ENCODE results near the gene ZNF488.
A peak's percentile ranks its signal among the peaks of the same experiment; 100 is the strongest.

The ZNF488 gene

DNA sequence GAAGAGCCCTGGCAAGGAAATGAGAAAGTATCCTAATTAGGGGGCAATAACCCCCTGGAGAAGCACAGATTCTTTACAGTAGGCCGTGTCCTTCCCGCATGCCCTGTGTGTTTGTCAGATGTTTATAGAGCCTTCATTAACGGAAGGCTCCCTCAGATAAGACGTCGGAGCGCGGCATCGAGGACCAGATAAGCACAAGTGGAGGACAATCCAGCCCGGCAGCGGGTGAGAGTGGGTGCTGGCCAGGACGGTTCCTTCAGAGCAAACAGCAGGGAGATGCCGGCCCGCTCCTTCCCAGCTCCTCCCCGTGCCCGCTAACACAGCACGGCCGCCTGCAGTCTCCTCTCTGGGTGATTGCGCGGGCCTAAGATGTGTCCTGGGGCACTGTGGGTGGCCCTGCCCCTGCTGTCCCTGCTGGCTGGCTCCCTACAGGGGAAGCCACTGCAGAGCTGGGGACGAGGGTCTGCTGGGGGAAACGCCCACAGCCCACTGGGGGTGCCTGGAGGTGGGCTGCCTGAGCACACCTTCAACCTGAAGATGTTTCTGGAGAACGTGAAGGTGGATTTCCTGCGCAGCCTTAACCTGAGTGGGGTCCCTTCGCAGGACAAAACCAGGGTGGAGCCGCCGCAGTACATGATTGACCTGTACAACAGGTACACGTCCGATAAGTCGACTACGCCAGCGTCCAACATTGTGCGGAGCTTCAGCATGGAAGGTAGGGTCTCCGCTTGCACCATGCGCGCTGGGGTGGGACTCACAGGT, 61.6 kb downstream of the ZNF488 start, which contains the start of gene GDF2:
GDF2 (plus strand) TSS at position 155 of the 762 bp plus-strand sequence; CDS start at position 370, 215 bp downstream.
- H3K27ac ChIP-seq (ENCODE audit: insufficient read depth in 1 of 2, low read depth in 1 of 2, low read length in 2 of 2, poor library complexity in 1 of 2, severe bottlenecking in 2 of 2), result no peak within 1 kb of the TSS
- no peak within 1 kb of the TSS for H3K4me3 ChIP-seq (ENCODE audit: control insufficient read depth in 1 of 7, extremely low read depth in 1 of 7, insufficient read depth in 4 of 7, low read depth in 2 of 7, low read length in 6 of 7)
- POLR2A ChIA-PET, result no interaction called here
- peaks cover 0 to 6% (median 0%) of the 10 kb centered on the region in 5 experiments for H3K27me3 ChIP-seq (replicated peaks in 2 of 5; ENCODE audit: control insufficient read depth in 4 of 5, insufficient read depth in 5 of 5, low read length in 4 of 5)
- no peaks in the 10 kb centered on the region for H3K36me3 ChIP-seq (ENCODE audit: control insufficient read depth in 4 of 4, insufficient read depth in 4 of 4, low read length in 3 of 4)
- WGBS (ENCODE audit: insufficient coverage), result 92% methylated on average over 34 of the region's 35 CpGs
- CTCF ChIA-PET, result interaction anchor here (1.1 to 2.8 kb wide), 3 partner anchors 9 to 296 kb away, joined by 3 to 12 read pairs (median 6); no protein-coding TSS in a partner anchor
- peak in 2 of 3 donors; percentile 5 to 37 for DNase-seq
- H3K9me3 ChIP-seq (ENCODE audit: control extremely low read depth in 1 of 5, control insufficient read depth in 4 of 5, insufficient read depth in 2 of 5, low read depth in 1 of 5, low read length in 4 of 5), result no peaks in the 10 kb centered on the region
- H3K4me1 ChIP-seq (ENCODE audit: control extremely low read depth in 1 of 4, control insufficient read depth in 4 of 4, insufficient read depth in 4 of 4, low read length in 3 of 4), result no peaks in the 10 kb centered on the region

DNA sequence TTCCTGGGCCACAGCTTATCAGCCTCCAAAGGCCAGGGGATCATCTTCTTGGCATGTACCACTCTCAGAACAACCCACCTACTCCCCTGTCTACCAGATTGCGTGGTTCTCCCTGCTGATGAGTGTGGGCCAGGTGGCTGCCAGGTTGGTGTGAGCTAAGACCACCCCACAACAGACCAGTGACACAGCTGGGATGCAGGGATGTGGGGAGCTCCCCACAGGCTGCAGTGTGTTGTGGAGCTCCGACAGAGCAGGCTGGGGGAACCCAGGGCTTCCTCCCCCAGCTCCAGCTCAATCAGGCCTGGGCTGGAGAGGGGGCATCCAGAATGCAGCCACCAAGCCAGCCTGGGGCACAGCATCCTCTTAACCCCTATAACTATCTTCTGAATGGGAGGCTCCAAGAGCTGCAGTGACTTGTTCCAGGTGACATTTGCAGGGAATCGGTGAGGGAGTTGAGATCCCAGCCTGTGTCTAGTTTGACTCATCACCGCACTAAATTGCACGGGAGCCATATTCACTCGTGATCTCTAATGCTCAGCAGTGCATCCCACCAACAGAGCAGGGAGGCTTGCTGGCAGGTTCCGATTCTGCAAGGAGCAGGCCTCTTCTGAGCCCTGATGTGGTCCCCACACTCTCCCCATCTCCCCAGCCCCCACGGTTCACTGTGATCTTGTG, 62.4 kb downstream of the ZNF488 start:
- no peaks in the 10 kb centered on the region for H3K9me3 ChIP-seq (ENCODE audit: control extremely low read depth in 1 of 5, control insufficient read depth in 4 of 5, insufficient read depth in 2 of 5, low read depth in 1 of 5, low read length in 4 of 5)
- ChIA-PET POLR2A (no interaction called here), CTCF (interaction anchor here (1.0 to 2.8 kb wide), 3 partner anchors 8 to 274 kb away, joined by 4 to 12 read pairs (median 4); no protein-coding TSS in a partner anchor)
- H3K4me1 ChIP-seq (ENCODE audit: control extremely low read depth in 1 of 4, control insufficient read depth in 4 of 4, insufficient read depth in 4 of 4, low read length in 3 of 4), result no peaks in the 10 kb centered on the region
- WGBS (ENCODE audit: insufficient coverage), result 100% methylated on average over 4 of the region's 8 CpGs
- no peak overlapping the region for H3K27ac ChIP-seq (ENCODE audit: insufficient read depth in 1 of 2, low read depth in 1 of 2, low read length in 2 of 2, poor library complexity in 1 of 2, severe bottlenecking in 2 of 2)
- H3K4me3 ChIP-seq (ENCODE audit: control insufficient read depth in 1 of 7, extremely low read depth in 1 of 7, insufficient read depth in 4 of 7, low read depth in 2 of 7, low read length in 6 of 7), result no peak overlapping the region
- no peaks in the 10 kb centered on the region for H3K36me3 ChIP-seq (ENCODE audit: control insufficient read depth in 4 of 4, insufficient read depth in 4 of 4, low read length in 3 of 4)
- peaks cover 0 to 6% (median 0%) of the 10 kb centered on the region in 5 experiments for H3K27me3 ChIP-seq (replicated peaks in 2 of 5; ENCODE audit: control insufficient read depth in 4 of 5, insufficient read depth in 5 of 5, low read length in 4 of 5)
- DNase-seq, result no peak

DNA sequence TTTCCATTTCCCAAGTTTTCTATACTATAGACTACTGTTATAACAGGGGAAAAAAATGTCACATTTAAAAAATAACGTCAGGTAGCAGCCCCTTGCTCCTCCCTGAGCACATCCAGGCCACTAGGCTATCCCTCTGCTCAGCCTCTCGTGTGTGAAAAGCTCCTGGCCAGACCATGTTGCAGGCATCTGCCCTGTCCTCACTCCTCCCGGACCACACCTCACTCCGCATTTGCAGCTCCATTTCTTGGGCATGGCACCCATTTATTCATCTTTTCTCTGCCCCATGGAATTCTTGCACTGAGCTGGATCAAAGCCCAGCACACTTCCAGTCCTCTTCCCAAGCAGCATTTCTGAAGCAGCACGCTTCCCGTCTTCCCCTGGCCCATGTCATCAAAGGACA, 63.3 kb downstream of the ZNF488 start:
- no peaks in the 10 kb centered on the region for H3K4me1 ChIP-seq (ENCODE audit: control extremely low read depth in 1 of 4, control insufficient read depth in 4 of 4, insufficient read depth in 4 of 4, low read length in 3 of 4)
- H3K36me3 ChIP-seq (ENCODE audit: control insufficient read depth in 4 of 4, insufficient read depth in 4 of 4, low read length in 3 of 4), result no peaks in the 10 kb centered on the region
- no peak overlapping the region for H3K27ac ChIP-seq (ENCODE audit: insufficient read depth in 1 of 2, low read depth in 1 of 2, low read length in 2 of 2, poor library complexity in 1 of 2, severe bottlenecking in 2 of 2)
- CTCF ChIA-PET, result interaction anchor here (1.0 to 1.3 kb wide), 2 partner anchors 10 to 273 kb away, joined by 4 read pairs; no protein-coding TSS in a partner anchor
- peaks cover 0 to 6% (median 0%) of the 10 kb centered on the region in 5 experiments for H3K27me3 ChIP-seq (replicated peaks in 2 of 5; ENCODE audit: control insufficient read depth in 4 of 5, insufficient read depth in 5 of 5, low read length in 4 of 5)
- POLR2A ChIA-PET, result no interaction called here
- no peak overlapping the region for H3K4me3 ChIP-seq (ENCODE audit: control insufficient read depth in 1 of 7, extremely low read depth in 1 of 7, insufficient read depth in 4 of 7, low read depth in 2 of 7, low read length in 6 of 7)
- WGBS (ENCODE audit: insufficient coverage), result 95% methylated on average over 6 of the region's 6 CpGs
- DNase-seq, result no peak
- H3K9me3 ChIP-seq (ENCODE audit: control extremely low read depth in 1 of 5, control insufficient read depth in 4 of 5, insufficient read depth in 2 of 5, low read depth in 1 of 5, low read length in 4 of 5), result no peaks in the 10 kb centered on the region

DNA sequence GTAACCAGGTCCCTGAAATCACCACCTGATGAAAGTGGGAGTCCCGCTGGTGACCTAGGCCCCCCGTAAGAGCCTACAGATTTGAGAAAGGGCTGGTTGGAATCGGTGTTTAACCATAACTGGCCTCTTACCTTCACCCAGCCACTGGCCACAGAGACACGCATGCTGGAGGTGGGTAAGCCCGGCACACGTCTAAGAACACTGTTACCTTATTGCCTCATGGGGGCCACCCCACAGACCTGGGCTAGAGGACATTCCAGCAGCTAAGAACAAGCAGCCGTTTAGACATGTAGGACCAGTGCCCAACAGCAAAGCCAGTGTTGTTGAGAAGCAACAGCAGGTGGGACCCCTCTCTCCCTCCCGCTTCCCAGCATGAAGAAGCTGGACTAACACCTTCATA, 64.3 kb downstream of the ZNF488 start:
- H3K4me1 ChIP-seq (ENCODE audit: control extremely low read depth in 1 of 4, control insufficient read depth in 4 of 4, insufficient read depth in 4 of 4, low read length in 3 of 4), result no peaks in the 10 kb centered on the region
- ChIA-PET CTCF (interaction anchor here (0.9 to 1.1 kb wide), 2 partner anchors 17 to 274 kb away, joined by 3 read pairs; no protein-coding TSS in a partner anchor), POLR2A (no interaction called here)
- 92% methylated on average over 8 of the region's 8 CpGs for WGBS (ENCODE audit: insufficient coverage)
- no peaks in the 10 kb centered on the region for H3K9me3 ChIP-seq (ENCODE audit: control extremely low read depth in 1 of 5, control insufficient read depth in 4 of 5, insufficient read depth in 2 of 5, low read depth in 1 of 5, low read length in 4 of 5)
- DNase-seq, result no peak
- no peak overlapping the region for H3K27ac ChIP-seq (ENCODE audit: insufficient read depth in 1 of 2, low read depth in 1 of 2, low read length in 2 of 2, poor library complexity in 1 of 2, severe bottlenecking in 2 of 2)
- no peaks in the 10 kb centered on the region for H3K36me3 ChIP-seq (ENCODE audit: control insufficient read depth in 4 of 4, insufficient read depth in 4 of 4, low read length in 3 of 4)
- peaks cover 0 to 6% (median 0%) of the 10 kb centered on the region in 5 experiments for H3K27me3 ChIP-seq (replicated peaks in 2 of 5; ENCODE audit: control insufficient read depth in 4 of 5, insufficient read depth in 5 of 5, low read length in 4 of 5)
- no peak overlapping the region for H3K4me3 ChIP-seq (ENCODE audit: control insufficient read depth in 1 of 7, extremely low read depth in 1 of 7, insufficient read depth in 4 of 7, low read depth in 2 of 7, low read length in 6 of 7)

DNA sequence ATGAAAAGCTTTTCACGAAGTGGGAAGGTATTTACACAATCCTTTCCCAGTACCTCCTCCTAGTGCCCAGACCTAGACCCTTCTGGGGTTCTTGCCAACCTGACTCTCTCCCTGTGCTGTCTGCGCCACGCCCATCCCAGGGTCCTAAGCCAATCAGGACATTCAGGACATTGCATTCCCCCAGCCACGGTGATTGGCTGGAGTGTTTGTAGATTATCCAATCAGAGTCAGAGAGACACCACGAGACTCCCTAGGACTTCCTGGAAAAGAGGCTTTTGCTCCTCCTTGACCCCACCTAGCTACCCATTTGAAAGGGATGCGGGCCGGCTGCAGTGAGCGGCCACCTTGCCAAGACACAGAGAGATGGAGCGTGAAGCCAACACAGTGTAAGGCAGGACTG, 65.4 kb downstream of the ZNF488 start:
- H3K9me3 ChIP-seq (ENCODE audit: control extremely low read depth in 1 of 5, control insufficient read depth in 4 of 5, insufficient read depth in 2 of 5, low read depth in 1 of 5, low read length in 4 of 5), result no peaks in the 10 kb centered on the region
- no peak overlapping the region for H3K4me3 ChIP-seq (ENCODE audit: control insufficient read depth in 1 of 7, extremely low read depth in 1 of 7, insufficient read depth in 4 of 7, low read depth in 2 of 7, low read length in 6 of 7)
- no peaks in the 10 kb centered on the region for H3K36me3 ChIP-seq (ENCODE audit: control insufficient read depth in 4 of 4, insufficient read depth in 4 of 4, low read length in 3 of 4)
- POLR2A ChIA-PET, result no interaction called here
- CTCF ChIA-PET, result interaction anchor here (1.1 kb wide), 1 partner anchor 273 kb away, joined by 3 read pairs; no protein-coding TSS in a partner anchor
- no peak for DNase-seq
- peaks cover 0 to 6% (median 0%) of the 10 kb centered on the region in 5 experiments for H3K27me3 ChIP-seq (replicated peaks in 2 of 5; ENCODE audit: control insufficient read depth in 4 of 5, insufficient read depth in 5 of 5, low read length in 4 of 5)
- no peak overlapping the region for H3K27ac ChIP-seq (ENCODE audit: insufficient read depth in 1 of 2, low read depth in 1 of 2, low read length in 2 of 2, poor library complexity in 1 of 2, severe bottlenecking in 2 of 2)
- WGBS (ENCODE audit: insufficient coverage), result 98% methylated on average over 5 of the region's 9 CpGs
- H3K4me1 ChIP-seq (ENCODE audit: control extremely low read depth in 1 of 4, control insufficient read depth in 4 of 4, insufficient read depth in 4 of 4, low read length in 3 of 4), result no peaks in the 10 kb centered on the region

- H3K9me3 ChIP-seq (ENCODE audit: control extremely low read depth in 1 of 5, control insufficient read depth in 4 of 5, insufficient read depth in 2 of 5, low read depth in 1 of 5, low read length in 4 of 5), result no peaks in the 10 kb centered on the region
- no peaks in the 10 kb centered on the region for H3K36me3 ChIP-seq (ENCODE audit: control insufficient read depth in 4 of 4, insufficient read depth in 4 of 4, low read length in 3 of 4)
- no peaks in the 10 kb centered on the region for H3K4me1 ChIP-seq (ENCODE audit: control extremely low read depth in 1 of 4, control insufficient read depth in 4 of 4, insufficient read depth in 4 of 4, low read length in 3 of 4)
- ChIA-PET POLR2A (no interaction called here), CTCF (interaction anchor here (1.0 to 9.9 kb wide), 3 partner anchors 271 to 323 kb away, joined by 3 to 183 read pairs (median 12); no protein-coding TSS in a partner anchor)
- 98% methylated on average over 4 of the region's 4 CpGs for WGBS (ENCODE audit: insufficient coverage)
- no peak for DNase-seq
- H3K4me3 ChIP-seq (ENCODE audit: control insufficient read depth in 1 of 7, extremely low read depth in 1 of 7, insufficient read depth in 4 of 7, low read depth in 2 of 7, low read length in 6 of 7), result no peak overlapping the region
- H3K27me3 ChIP-seq (replicated peaks in 2 of 5; ENCODE audit: control insufficient read depth in 4 of 5, insufficient read depth in 5 of 5, low read length in 4 of 5), result peaks cover 0 to 2% (median 0%) of the 10 kb centered on the region in 5 experiments
- H3K27ac ChIP-seq (ENCODE audit: insufficient read depth in 1 of 2, low read depth in 1 of 2, low read length in 2 of 2, poor library complexity in 1 of 2, severe bottlenecking in 2 of 2), result no peak overlapping the region
Observed at GRCh38 chr10:47317251-47317650, 66.8 kb downstream of the ZNF488 start.

Measured in common myeloid progenitor, CD34-positive (primary cell).